HG02970 (cell line): ENCODE data around the gene RNASEH2C.
"Not testable (repeated sequence)": the region's sequence is repeated elsewhere in the genome, so short reads cannot be mapped to it uniquely, and the experiment has no call there.

Experiments
- ATAC-seq: cut with Tn5 transposase; IDR thresholded peaks from one replicate; pipeline ENCODE4 v1.9.1; 2021; ENCODE audit warnings: mild to moderate bottlenecking, moderate library complexity, moderate number of reproducible peaks; ENCODE audit not compliant: unreplicated experiment, low FRiP score

The RNASEH2C gene

GRCh38 chr11:65718531-65718930 is 2.1 kb downstream of the RNASEH2C start:
- no peak for ATAC-seq

- no peak for ATAC-seq
Observed at GRCh38 chr11:65717906-65718305, 2.7 kb downstream of the RNASEH2C start.

- no peak for ATAC-seq
Observed at GRCh38 chr11:65716774-65717405, 3.7 kb downstream of the RNASEH2C start.

GRCh38 chr11:65716302-65716701 is 4.3 kb downstream of the RNASEH2C start:
- ATAC-seq, result no peak

GRCh38 chr11:65714433-65714832 is 6.2 kb downstream of the RNASEH2C start:
- ATAC-seq, result no peak

GRCh38 chr11:65713212-65713969 is 7.2 kb downstream of the RNASEH2C start:
- ATAC-seq, result no peak

GRCh38 chr11:65712633-65713076 is 7.9 kb downstream of the RNASEH2C start:
- no peak for ATAC-seq

- ATAC-seq, result peak; percentile 78
Observed at GRCh38 chr11:65711785-65712632, 8.6 kb downstream of the RNASEH2C start, which contains the start of gene KAT5. KAT5 (plus strand) TSS chr11:65712252; CDS start chr11:65712268, 16 bp downstream.

- ATAC-seq, result no peak
Observed at GRCh38 chr11:65710421-65710820, 10.2 kb downstream of the RNASEH2C start.

- no peak for ATAC-seq
Observed at GRCh38 chr11:65709661-65710060, 10.9 kb downstream of the RNASEH2C start.

- no peak for ATAC-seq
Observed at GRCh38 chr11:65708451-65708850, 12.1 kb downstream of the RNASEH2C start.

GRCh38 chr11:65707002-65707401 is 13.6 kb downstream of the RNASEH2C start:
- ATAC-seq, result not testable (repeated sequence)

- ATAC-seq, result not testable (repeated sequence)
Observed at GRCh38 chr11:65706303-65706763, 14.3 kb downstream of the RNASEH2C start.

GRCh38 chr11:65703846-65704245 is 16.8 kb downstream of the RNASEH2C start:
- no peak for ATAC-seq

- no peak for ATAC-seq
Observed at GRCh38 chr11:65701686-65702085, 18.9 kb downstream of the RNASEH2C start.

GRCh38 chr11:65700399-65700798 is 20.2 kb downstream of the RNASEH2C start:
- ATAC-seq, result no peak

- ATAC-seq, result no peak
Observed at GRCh38 chr11:65699306-65699705, 21.3 kb downstream of the RNASEH2C start.

- no peak for ATAC-seq
Observed at GRCh38 chr11:65698205-65698604, 22.4 kb downstream of the RNASEH2C start.

GRCh38 chr11:65696802-65697552 is 23.6 kb downstream of the RNASEH2C start:
- ATAC-seq, result no peak
